Sigmoid colon (tissue), 7 donors: ENCODE data around the gene FITM1. TPM values are rescaled to one million over a fixed set of nuclear protein-coding genes. Genes with fewer than 3 reads are reported as not detected.

Experiments
- DNase-seq: peaks from one replicate; pipeline ENCODE4 v3.0.0-alpha.2; 2019
- H3K27ac ChIP-seq, 4 donors: fragments of 200-600 bp; sonication (generic); one replicate each; pipeline ENCODE4 v1.5.1; 2016 to 2019; ENCODE audit warnings: mild to moderate bottlenecking in 1 of 4
- H3K27me3 ChIP-seq, 3 donors: fragments of 200-600 bp; sonication (generic); one replicate each; pipeline ENCODE4 v1.5.1; 2019; ENCODE audit warnings: mild to moderate bottlenecking in 1 of 3
- H3K36me3 ChIP-seq, 4 donors: fragments of 200-600 bp; sonication (generic); one replicate each; pipeline ENCODE4 v1.5.1; 2016 to 2019
- H3K4me1 ChIP-seq, 4 donors: fragments of 200-600 bp; sonication (generic); one replicate each; pipeline ENCODE4 v1.5.1; 2017 to 2019
- H3K4me3 ChIP-seq, 4 donors: fragments of 200-600 bp; sonication (generic); one replicate each; pipeline ENCODE4 v1.5.1; 2017 to 2019; ENCODE audit warnings: mild to moderate bottlenecking in 2 of 4, moderate library complexity in 1 of 4
- H3K9me3 ChIP-seq, 4 donors: fragments of 200-600 bp in 3 of 4; sonication (generic) in 3 of 4; one replicate each; pipeline versions ENCODE4 v1.5.1 to v1.6.1; 2013 to 2019
- EP300 ChIP-seq, 4 donors: sonication (generic); formaldehyde crosslinking; IDR thresholded peaks; one replicate each; pipeline ENCODE4 v1.6.1; 2017; ENCODE audit warnings: antibody characterized with exemption in 4 of 4
- POLR2A ChIP-seq, 2 donors: fragments of 450-650 bp; IDR thresholded peaks; one replicate each; pipeline ENCODE4 v1.6.1; 2016; ENCODE audit warnings: antibody characterized with exemption in 2 of 2, mild to moderate bottlenecking in 2 of 2, moderate library complexity in 2 of 2
- POLR2AphosphoS5 ChIP-seq, 4 donors: sonication (generic); formaldehyde crosslinking; IDR thresholded peaks; one replicate each; pipeline ENCODE4 v1.6.1; 2017; ENCODE audit warnings: antibody characterized with exemption in 4 of 4
- WGBS, 2 donors: extraction: QIAGEN DNeasy Blood & Tissue Kit; methylation state at CpG; one replicate each; pipeline ENCODE4 v1.1.7; 2013; 5-methylcytosine and 5-hydroxymethylcytosine counted together
- intact Hi-C: fragments of 100-400 bp; cut with DNase I; formaldehyde crosslinking; loops from one replicate; pipeline ENCODE4 v1.15.1; 2023
- polyA plus RNA-seq, 3 donors: library from polyadenylated mRNA; stranded (reverse); fragments of 200-250 nt; gene quantifications; one replicate each; pipeline ENCODE4 v1.2.3, GENCODE V29; 2013
- total RNA-seq, 4 donors: library from RNA; depleted of rRNA; stranded (reverse); fragments of >200 nt; gene quantifications; one replicate each; pipeline ENCODE4 v1.1.0, GENCODE V29; 2016
- TF ChIP-seq, protein P1 (sequence below), 4 experiments: fragments of 450-650 bp in 3 of 4; fragments of 200-600 bp in 1 of 4; IDR thresholded peaks; one replicate each; pipeline ENCODE4 v1.5.1; 2016 to 2019; ENCODE audit warnings: antibody characterized with exemption in 4 of 4, mild to moderate bottlenecking in 3 of 4, moderate library complexity in 2 of 4
- donor health status: healthy with polysubstance abuse.
- donor health status: Bipolar disorder and iron deficiency.
- donor health status: healthy.

Gene FITM1
- total and polyA plus RNA-seq, 7 donors, result 0.33 to 1.8 TPM; not detected in 5

- no peak for DNase-seq
- peak overlapping the region; percentile 92 to 96 (median 95) for H3K27ac ChIP-seq
- 3 to 13% methylated on average over 9 of the region's 9 CpGs for WGBS, 2 donors
- no peaks in the 10 kb centered on the region for H3K9me3 ChIP-seq
- H3K27me3 ChIP-seq, result no peaks in the 10 kb centered on the region
- intact Hi-C loops, result loop anchor here (2.0 to 10.0 kb wide), 4 partner anchors 15 to 841 kb away; partner anchors contain the start of genes BCL2L2, GMPR2, IRF9 and NEDD8
- peaks cover 0 to 52% (median 37%) of the 10 kb centered on the region in 4 donors for H3K4me1 ChIP-seq
- TF ChIP-seq EP300 (IDR thresholded peaks at IDR 0.05), result no peak
- TF ChIP-seq, protein P1, sequence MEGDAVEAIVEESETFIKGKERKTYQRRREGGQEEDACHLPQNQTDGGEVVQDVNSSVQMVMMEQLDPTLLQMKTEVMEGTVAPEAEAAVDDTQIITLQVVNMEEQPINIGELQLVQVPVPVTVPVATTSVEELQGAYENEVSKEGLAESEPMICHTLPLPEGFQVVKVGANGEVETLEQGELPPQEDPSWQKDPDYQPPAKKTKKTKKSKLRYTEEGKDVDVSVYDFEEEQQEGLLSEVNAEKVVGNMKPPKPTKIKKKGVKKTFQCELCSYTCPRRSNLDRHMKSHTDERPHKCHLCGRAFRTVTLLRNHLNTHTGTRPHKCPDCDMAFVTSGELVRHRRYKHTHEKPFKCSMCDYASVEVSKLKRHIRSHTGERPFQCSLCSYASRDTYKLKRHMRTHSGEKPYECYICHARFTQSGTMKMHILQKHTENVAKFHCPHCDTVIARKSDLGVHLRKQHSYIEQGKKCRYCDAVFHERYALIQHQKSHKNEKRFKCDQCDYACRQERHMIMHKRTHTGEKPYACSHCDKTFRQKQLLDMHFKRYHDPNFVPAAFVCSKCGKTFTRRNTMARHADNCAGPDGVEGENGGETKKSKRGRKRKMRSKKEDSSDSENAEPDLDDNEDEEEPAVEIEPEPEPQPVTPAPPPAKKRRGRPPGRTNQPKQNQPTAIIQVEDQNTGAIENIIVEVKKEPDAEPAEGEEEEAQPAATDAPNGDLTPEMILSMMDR (IDR thresholded peaks at IDR 0.05), result no peak
- no peak for TF ChIP-seq POLR2A (IDR thresholded peaks at IDR 0.05)
- TF ChIP-seq POLR2AphosphoS5 (IDR thresholded peaks at IDR 0.05), result no peak
- peaks cover 4 to 34% (median 20%) of the 10 kb centered on the region in 4 donors for H3K36me3 ChIP-seq
- peak overlapping the region; percentile 58 to 98 (median 77) for H3K4me3 ChIP-seq
Observed at GRCh38 chr14:24145690-24146452, 15.4 kb downstream of the FITM1 start.

- TF ChIP-seq, protein P1 (IDR thresholded peaks at IDR 0.05), result no peak
- TF ChIP-seq POLR2A (IDR thresholded peaks at IDR 0.05) (peak in 1 of 2 donors; percentile 26), EP300 (IDR thresholded peaks at IDR 0.05) (no peak), POLR2AphosphoS5 (IDR thresholded peaks at IDR 0.05) (peak; percentile 44 to 76 (median 48))
Observed at GRCh38 chr14:24146453-24146977, 16.1 kb downstream of the FITM1 start, which contains the start of gene PSME2. Gene PSME2, minus strand, starts transcription at chr14:24146610. Its CDS starts 29 bp downstream, at chr14:24146581.

DNA sequence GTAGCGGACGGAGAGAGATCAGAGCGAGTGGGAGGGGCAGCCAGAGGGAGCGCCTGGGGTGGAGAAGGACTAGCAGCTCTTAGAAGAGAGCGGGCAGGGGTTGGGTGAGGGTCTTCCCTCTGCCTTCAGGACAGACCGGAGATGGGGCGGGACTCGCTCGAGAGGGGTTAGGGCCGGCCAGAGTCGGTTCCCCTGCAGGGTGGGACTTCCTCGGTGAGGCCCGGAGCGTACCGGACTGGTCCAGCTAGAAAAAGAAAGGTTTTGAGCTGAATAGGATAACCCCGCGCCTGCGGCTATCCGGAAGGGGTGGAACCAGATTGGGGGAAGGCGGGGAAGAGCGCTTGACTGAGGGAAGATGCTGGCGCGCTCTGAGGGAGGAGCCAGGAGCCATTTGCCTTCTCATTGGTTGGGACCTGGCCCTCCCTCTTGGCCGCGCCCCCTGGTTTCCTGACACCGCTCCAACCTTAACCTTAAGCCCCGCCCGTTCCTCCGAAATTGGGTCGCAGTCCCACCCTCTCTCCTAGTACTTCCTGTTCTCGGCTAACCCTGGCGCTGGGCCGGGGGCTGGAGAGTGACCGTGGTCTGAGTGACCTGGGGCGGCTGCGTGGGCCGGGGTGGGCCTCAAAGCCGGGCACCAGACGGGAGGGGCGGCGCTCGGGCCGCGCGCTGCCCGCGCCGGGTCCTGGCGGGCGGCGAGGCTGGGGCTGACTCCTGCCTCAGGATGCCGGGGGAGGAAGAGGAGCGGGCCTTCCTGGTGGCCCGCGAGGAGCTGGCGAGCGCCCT is 16.7 kb downstream of the FITM1 start, which contains the start of gene RNF31:
RNF31 (plus strand) TSS at position 521 of the 783 bp plus-strand sequence; CDS start at position 722, 201 bp downstream.
- Histone ChIP-seq H3K27me3 (no peaks in the 10 kb centered on the region), H3K9me3 (no peaks in the 10 kb centered on the region), H3K36me3 (peaks cover 17 to 47% (median 32%) of the 10 kb centered on the region in 4 donors), H3K4me3 (peak within 1 kb of the TSS; percentile 58 to 98 (median 77)), H3K4me1 (peaks cover 0 to 46% (median 35%) of the 10 kb centered on the region in 4 donors), H3K27ac (peak within 1 kb of the TSS; percentile 92 to 96 (median 95))
- TF ChIP-seq, protein P1 (IDR thresholded peaks at IDR 0.05), result no peak
- peak; percentile 32 to 70 for TF ChIP-seq POLR2A (IDR thresholded peaks at IDR 0.05)
- no peak for TF ChIP-seq EP300 (IDR thresholded peaks at IDR 0.05)
- TF ChIP-seq POLR2AphosphoS5 (IDR thresholded peaks at IDR 0.05), result peak; percentile 63 to 85 (median 75)
- 0 to 1% methylated on average over 57 of the region's 57 CpGs for WGBS, 2 donors
- DNase-seq, result peak; percentile 100
- intact Hi-C loops, result loop anchor here (2.0 to 10.0 kb wide), 4 partner anchors 14 to 842 kb away; partner anchors contain the start of genes BCL2L2, GMPR2, IRF9 and NEDD8

More at GRCh38 chr14:24146453-24146977, 16.1 kb downstream of the FITM1 start, which contains the start of gene PSME2:
- H3K9me3 ChIP-seq, result no peaks in the 10 kb centered on the region
- peaks cover 11 to 41% (median 26%) of the 10 kb centered on the region in 4 donors for H3K36me3 ChIP-seq
- H3K27me3 ChIP-seq, result no peaks in the 10 kb centered on the region
- WGBS, 2 donors, result 0% methylated on average over 25 of the region's 25 CpGs
- intact Hi-C loops, result loop anchor here (2.0 to 10.0 kb wide), 4 partner anchors 14 to 842 kb away; partner anchors contain the start of genes BCL2L2, GMPR2, IRF9 and NEDD8
- H3K4me3 ChIP-seq, result peak within 1 kb of the TSS; percentile 58 to 98 (median 77)
- peaks cover 0 to 49% (median 37%) of the 10 kb centered on the region in 4 donors for H3K4me1 ChIP-seq
- peak; percentile 98 for DNase-seq
- peak within 1 kb of the TSS; percentile 92 to 96 (median 95) for H3K27ac ChIP-seq
